Measurements from ENCODE around the gene DHRS7B.
"Not testable (repeated sequence)": the region's sequence is repeated elsewhere in the genome, so short reads cannot be mapped to it uniquely, and the experiment has no call there.

DHRS7B gene

GRCh38 chr17:21106316-21106715 is 20.4 kb upstream of the DHRS7B start:
- H3K4me3 ChIP-seq: no peak overlapping the region
- no peak overlapping the region for H3K27ac ChIP-seq

DNA sequence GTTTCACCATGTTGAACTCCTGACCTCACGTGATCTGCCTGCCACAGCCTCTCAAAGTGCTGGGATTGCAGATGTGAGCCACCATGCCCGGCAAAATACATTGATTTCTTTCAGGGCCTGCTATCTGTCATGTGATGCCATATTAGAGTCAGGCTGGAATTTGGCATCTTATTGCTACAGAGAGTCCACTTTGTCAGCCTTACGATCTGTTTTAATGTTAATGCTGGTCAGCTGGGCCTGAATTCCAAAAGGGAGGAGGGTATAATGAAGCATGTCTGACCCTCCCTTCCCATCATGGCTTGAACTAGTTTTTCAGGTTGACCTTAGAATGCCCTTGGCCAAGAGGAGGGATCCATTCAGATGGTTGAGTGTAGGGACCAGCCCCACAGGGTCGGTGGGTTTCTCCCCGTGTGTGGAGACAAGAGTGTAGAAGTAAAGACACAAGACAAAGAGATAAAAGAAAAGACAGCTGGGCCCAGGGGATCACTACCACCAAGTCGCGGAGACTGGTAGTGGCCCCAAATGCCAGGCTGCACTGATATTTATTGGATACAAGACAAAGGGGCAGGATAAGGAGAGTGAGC is 19.6 kb upstream of the DHRS7B start:
- H3K4me3 ChIP-seq, H3K27ac ChIP-seq: not testable (repeated sequence)

DNA sequence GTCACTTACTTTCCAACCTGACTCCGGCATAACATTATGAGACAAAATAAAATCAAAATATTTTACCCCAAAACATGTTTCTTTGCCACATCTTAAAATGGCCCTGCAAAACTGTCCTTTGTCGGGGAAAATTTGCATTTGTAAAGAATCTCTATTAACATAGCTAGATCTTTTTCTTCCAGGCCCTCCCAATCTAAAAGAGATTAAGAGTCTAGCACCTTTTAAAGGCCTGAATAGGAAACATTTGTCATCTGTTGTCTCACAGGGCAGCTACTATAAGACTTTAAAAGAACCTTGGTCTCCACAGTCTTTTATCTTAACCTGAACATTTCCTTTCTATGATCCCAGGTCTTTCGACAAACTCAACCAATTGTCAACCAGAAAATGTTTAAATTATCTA is 18.1 kb upstream of the DHRS7B start:
- Histone ChIP-seq H3K27ac (no peak overlapping the region), H3K4me3 (no peak overlapping the region)

DNA sequence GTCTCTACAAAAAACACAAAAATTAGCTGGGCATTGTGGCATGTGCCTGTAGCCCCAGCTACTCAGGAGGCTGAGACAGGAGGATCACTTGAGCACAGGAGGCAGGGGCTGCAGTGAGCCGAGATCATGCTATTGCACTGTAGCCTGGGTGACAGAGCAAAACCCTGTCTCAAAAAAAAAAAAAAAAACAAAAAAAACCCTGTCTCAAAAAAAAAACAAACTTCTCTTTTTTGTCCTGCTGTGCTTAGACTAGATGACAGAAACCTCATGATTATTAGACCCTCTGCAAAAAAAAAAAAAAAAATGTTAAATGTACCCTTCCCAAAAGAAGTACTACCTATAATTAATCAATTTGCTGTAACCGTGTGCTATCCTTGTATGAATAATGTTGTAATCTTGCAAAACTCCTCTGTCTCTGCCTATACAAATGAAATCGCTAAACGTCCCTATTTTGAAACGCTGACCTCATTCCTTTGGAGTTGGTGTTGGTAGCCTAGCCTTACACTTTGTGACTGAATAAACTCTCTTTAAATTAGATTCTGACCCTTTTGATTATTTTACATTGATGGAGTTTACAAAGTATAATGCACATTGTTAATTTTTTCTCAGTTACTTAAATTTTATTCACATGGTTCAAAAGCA is 13.6 kb upstream of the DHRS7B start:
- no peak overlapping the region for H3K27ac ChIP-seq

GRCh38 chr17:21113716-21114115 is 13.0 kb upstream of the DHRS7B start:
- Histone ChIP-seq H3K27ac (no peak overlapping the region), H3K4me3 (no peak overlapping the region)

More for the DNA sequence above, 13.6 kb upstream of the DHRS7B start:
- H3K4me3 ChIP-seq: no peak overlapping the region

GRCh38 chr17:21114791-21115190 is 12.0 kb upstream of the DHRS7B start:
- not testable (repeated sequence) for H3K27ac ChIP-seq, H3K4me3 ChIP-seq

DNA sequence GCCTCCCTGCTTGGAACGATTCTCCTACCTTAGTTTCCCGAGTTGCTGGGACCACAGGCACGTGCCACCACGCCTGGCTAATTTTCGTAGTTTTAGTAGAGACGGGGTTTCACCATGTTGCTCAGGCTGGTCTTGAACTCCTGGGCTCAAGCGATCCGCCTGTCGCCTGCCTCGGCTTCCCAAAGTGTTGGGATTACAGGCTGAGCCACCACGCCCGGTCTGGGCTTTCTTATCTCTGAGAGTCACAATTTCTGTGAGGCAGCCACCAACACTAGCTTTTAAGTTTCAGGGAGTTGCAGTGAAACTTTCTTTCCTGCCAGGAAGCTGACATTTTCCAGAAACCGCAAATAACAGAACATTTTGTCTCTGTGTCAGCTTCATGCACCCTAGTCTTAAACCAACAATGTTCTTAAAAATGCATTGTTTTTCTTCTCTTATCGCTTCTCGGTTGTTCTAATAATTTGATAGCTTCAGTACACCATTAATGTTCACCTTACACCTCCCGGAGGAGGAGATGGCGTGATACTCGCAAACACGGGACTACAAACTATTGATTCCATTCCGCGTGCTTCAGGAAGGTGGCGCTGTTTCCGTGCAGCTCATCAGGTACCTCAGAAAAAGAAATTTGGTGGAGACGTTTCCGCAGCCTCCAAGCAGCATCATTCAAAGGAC is 7.4 kb upstream of the DHRS7B start:
- Histone ChIP-seq H3K4me3 (no peak overlapping the region), H3K27ac (peak overlapping the region in 3 of 21 experiments; percentile 7 to 49 (median 11))

- no peak overlapping the region for H3K4me3 ChIP-seq
- H3K27ac ChIP-seq: peak overlapping the region in 1 of 21 experiments; percentile 7
These were observed 6.9 kb upstream of the DHRS7B start for GRCh38 chr17:21119919-21120249.

DNA sequence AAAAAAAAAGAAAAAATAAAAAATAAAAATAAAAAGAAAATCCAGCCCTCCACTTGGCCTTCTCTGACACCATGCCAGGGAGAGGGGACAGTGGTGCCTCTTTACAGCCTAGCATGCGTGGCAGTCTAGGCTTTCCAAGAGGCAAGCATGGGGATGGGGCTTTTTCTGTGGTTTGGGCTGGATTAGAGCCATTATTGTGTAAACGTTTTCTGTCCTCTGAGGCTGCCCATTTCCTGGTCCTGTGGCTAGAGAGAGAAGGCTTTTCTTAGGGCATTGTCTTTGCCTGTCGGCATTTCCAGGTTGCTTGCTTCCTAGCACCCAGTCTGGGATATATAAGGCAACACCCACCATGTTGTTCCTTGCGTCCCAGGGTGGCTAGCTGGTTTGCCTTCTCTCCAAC is 2.7 kb upstream of the DHRS7B start:
- Histone ChIP-seq H3K27ac (peak overlapping the region in 1 of 21 experiments; percentile 39), H3K4me3 (no peak overlapping the region)

- peak overlapping the region in 2 of 21 experiments; percentile 8 to 39 for H3K27ac ChIP-seq
- H3K4me3 ChIP-seq: not testable (repeated sequence)
These were observed 2.2 kb upstream of the DHRS7B start for GRCh38 chr17:21124517-21124916.

DNA sequence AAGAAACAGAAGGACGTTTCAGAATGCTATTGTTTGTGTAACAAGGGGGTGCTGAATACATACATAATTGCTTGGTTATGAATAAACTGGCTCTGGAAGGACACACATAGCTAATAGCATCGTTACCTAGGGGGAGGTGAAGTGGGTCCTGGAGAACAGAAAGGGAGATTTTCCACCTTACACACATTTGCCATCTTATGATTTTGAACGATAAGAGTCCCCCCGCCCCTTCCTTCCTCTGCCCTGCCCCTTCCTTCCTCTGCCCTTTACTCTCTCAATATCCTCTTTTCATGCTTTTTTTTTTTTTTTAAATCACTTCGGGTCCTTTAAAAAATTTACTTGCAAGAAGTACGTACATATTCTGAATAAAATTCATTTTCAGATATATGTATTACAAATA is 902 bp upstream of the DHRS7B start:
- H3K27ac ChIP-seq: peak overlapping the region in 6 of 21 experiments; percentile 90 to 98 (median 95)
- peak overlapping the region in 3 of 7 experiments; percentile 73 to 88 (median 74) for H3K4me3 ChIP-seq

- Histone ChIP-seq H3K27ac (peak overlapping the region in 20 of 21 experiments; percentile 79 to 98 (median 92)), H3K4me3 (peak overlapping the region; percentile 61 to 88 (median 73))
These were observed 829 bp downstream of the DHRS7B start for GRCh38 chr17:21127509-21128077.

DNA sequence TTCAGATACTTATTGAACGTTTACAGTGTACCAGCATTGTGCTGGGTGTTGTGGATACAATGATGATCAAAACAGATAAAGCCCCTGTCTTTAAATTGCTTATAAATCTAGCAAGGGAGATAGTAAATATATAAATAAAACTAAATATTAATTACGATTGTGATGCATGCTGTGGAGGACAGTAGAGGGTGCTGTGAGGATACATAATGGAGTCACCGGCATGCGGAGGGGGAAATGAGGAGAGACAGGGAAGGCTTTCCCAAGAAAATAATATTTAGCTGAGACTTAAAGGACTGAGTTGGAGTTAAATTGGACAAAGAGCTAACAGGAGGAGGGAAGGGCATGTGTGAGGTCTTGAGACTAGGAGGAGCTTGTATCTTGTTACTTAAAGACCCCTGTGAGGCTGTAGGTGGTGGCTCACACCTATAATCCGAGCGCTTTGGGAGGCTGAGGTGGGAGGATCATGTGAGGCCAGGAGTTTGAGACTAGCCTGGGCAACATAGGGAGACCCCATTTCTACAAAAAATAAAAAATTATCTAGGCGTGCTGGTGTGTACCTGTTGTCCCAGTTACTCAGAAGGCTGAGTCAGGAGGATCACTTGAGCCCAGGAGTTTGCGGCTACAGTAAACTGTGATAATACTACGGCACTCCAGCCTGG is 2.4 kb downstream of the DHRS7B start:
- Histone ChIP-seq H3K4me3 (no peak overlapping the region), H3K27ac (no peak overlapping the region)

DNA sequence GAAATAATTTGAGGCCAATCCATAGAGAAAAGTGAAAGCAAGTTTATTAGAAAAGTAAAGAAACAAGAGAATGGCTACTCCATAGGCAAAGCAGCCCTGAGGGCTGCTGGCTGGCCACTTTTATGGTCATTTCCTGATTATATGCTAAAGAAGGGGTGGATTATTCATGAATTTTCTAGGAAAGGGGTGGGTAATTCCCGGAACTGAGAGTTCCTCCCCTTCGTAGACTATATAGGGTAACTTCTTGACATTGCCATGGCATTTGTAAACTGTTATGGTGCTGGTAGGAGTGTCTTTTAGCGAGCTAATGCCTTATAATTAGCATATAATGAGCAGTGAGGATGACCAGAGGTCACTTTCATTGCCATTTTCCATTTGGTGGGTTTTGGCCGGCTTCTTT is 4.4 kb downstream of the DHRS7B start:
- Histone ChIP-seq H3K4me3 (no peak overlapping the region), H3K27ac (peak overlapping the region in 2 of 21 experiments; percentile 16 to 42)

DNA sequence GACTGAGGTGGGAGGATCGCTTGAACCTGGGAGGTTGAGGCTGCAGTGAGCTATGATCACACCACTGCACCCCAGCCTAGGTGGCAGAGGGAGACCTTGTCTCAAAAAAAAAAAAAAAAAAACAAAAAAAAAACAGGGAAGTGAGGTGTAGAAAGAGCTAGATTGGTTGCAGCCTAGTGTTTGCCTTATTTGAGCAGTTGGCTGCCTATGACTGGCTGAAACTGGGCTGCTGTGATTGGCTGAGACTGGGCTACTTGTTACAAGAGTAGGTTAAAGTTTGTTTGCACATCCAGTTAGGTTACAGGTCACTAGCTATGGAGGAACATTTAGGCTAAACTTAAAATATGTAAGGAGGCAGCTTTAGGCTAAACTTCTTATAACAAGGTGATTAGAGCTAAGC is 5.7 kb downstream of the DHRS7B start:
- no peak overlapping the region for H3K27ac ChIP-seq
- H3K4me3 ChIP-seq: no peak overlapping the region

DNA sequence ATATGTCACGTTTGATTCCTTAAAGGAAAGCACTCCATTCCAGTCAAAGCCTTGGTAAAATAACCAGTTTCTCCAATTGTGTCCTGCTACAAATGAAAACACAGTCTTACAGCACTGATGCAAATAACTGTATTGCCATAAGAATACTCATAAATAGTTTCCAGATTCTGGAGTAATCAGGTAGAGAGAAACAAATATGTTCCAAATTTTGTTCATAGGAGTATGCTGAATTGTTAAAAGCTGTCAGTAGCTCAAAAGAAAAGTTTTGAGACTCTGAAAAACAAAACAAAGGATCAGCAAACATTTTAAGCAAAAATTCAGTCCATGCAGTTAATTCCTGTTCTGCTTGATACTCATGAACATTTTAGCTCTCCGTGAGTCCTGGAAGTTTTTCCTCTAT is 7.8 kb downstream of the DHRS7B start:
- no peak overlapping the region for H3K27ac ChIP-seq

DNA sequence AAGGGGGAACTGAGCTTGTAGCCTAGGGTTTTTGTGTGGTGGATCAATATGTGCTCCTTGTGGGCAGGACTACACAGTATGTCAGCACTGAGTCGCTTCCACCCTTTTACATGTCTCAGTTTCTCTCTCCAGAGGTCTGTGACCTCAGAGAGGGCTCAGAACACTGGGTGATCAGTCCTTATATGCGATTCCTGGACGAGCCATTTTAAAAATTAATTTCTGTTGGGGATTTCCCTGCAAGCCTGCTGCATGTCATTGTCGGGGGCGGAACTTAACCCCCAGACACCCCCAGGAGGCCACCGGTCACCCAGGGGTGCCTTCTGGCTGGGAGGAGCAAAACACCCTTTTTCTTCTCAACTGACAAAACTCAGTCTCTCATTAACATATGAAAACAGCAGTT is 14.1 kb downstream of the DHRS7B start:
- no peak overlapping the region for H3K27ac ChIP-seq
- H3K4me3 ChIP-seq: no peak overlapping the region

More for the DNA sequence above, 7.8 kb downstream of the DHRS7B start:
- no peak overlapping the region for H3K4me3 ChIP-seq

DNA sequence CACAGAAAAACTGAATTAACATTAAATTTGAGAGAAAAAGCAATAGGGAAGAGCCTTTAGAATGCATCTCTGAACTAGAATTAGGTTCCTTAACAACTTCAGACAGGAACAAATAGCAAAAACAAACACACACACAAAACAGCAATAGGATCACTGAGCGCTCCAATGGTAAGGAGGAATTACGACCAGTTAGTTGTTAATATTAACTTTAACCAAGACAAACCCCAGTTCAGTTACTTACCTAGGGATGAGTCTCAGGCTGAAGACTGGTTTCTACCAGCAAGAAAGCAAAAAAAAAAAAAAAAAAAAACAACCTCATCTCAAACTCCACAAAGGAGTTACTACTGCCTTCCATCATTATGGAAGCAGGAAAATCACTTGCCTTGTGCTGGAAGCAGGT is 14.6 kb downstream of the DHRS7B start:
- Histone ChIP-seq H3K4me3 (no peak overlapping the region), H3K27ac (no peak overlapping the region)

DNA sequence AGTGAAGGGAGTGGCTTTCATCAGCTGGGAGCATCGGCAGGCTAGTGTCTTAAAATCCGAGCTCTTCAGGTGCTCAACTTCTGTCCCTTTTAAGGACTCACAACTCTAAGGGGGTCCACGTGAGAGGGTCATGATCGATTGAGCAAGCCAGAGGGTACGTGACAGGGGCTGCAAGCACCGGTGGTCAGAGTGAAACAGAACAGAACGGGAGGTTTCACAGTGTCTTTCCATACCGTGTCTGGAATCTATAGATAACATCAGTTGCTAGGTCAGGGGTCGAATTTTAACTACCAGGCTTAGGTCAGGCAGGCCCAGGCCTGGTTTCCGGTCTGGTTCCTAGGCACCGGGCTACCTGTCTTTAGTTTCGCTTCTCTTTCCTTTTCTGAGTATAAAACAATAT is 15.3 kb downstream of the DHRS7B start:
- H3K4me3 ChIP-seq, H3K27ac ChIP-seq: not testable (repeated sequence)

- H3K4me3 ChIP-seq: no peak overlapping the region
- no peak overlapping the region for H3K27ac ChIP-seq
These were observed 16.9 kb downstream of the DHRS7B start for GRCh38 chr17:21143695-21144094.

Data from skin epidermis (tissue), 12 donors.